ENCODE results near the gene SRSF2. TPM values are rescaled to one million over a fixed set of nuclear protein-coding genes. Genes with fewer than 3 reads are reported as not detected.
A peak's percentile ranks its signal among the peaks of the same experiment; 100 is the strongest.

Gene SRSF2
- total and polyA plus RNA-seq, 9 of the 15 experiments (the other 6 are each of a cell fraction or from before 2014, with no cell fraction given): 161 to 583 (median 393) TPM

DNA sequence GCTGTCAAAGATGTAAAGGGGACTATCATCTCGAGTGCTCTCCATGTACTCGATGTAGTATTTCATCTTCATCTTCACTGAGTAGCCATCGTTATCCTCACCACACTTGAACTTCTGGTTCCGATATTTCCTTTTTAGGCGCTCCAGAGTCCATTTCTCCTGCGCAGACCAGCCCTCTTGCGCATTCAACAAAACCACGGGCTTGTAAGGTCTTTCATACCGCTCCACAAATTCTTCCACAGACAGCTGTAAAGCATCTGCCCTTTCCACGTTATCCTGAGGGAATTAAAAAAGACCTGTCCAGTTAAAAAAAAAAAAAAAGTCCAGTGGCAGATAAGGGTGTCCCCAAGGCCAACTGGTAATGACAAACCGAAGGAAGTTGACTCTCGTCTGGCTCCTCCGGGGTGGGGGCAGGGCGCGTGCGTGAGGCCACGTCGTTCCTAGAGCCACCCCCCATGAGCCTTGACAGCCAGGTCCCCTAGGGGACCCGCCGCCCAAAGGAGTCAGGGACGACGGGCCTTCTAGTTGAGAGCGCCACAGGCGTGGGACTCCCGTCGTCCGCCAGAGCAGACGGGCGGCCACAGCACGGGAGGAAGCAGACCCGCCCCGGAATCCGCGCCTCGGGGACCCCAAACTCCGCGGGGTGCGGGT, 11.4 kb downstream of the SRSF2 start (continued):
- 0 out of 2 replicates have a peak, but pooled peaks have one; percentile 42 for TF ChIP-seq ZNF263 (CRISPR knock-in tag; IDR thresholded peaks at IDR 0.05; ENCODE audit: borderline replicate concordance)
- peak; percentile 43 for TF ChIP-seq CHD2 (IDR thresholded peaks at IDR 0.05; ENCODE audit: low read depth, low read length)
- 0 out of 2 replicates have a peak, but pooled peaks have one; percentile 17 for TF ChIP-seq HIVEP1 (CRISPR knock-in tag; IDR thresholded peaks at IDR 0.05)
- TF ChIP-seq ZBED1 (IDR thresholded peaks at IDR 0.05): 0 out of 2 replicates have a peak, but pooled peaks have one; percentile 12
- TF ChIP-seq NR3C1 (CRISPR knock-in tag; IDR thresholded peaks at IDR 0.05): no peak
- peak; percentile 7; the same call in 1 of the 2 replicates for TF ChIP-seq ARID1B (IDR thresholded peaks at IDR 0.05)
- TF ChIP-seq, protein P1, sequence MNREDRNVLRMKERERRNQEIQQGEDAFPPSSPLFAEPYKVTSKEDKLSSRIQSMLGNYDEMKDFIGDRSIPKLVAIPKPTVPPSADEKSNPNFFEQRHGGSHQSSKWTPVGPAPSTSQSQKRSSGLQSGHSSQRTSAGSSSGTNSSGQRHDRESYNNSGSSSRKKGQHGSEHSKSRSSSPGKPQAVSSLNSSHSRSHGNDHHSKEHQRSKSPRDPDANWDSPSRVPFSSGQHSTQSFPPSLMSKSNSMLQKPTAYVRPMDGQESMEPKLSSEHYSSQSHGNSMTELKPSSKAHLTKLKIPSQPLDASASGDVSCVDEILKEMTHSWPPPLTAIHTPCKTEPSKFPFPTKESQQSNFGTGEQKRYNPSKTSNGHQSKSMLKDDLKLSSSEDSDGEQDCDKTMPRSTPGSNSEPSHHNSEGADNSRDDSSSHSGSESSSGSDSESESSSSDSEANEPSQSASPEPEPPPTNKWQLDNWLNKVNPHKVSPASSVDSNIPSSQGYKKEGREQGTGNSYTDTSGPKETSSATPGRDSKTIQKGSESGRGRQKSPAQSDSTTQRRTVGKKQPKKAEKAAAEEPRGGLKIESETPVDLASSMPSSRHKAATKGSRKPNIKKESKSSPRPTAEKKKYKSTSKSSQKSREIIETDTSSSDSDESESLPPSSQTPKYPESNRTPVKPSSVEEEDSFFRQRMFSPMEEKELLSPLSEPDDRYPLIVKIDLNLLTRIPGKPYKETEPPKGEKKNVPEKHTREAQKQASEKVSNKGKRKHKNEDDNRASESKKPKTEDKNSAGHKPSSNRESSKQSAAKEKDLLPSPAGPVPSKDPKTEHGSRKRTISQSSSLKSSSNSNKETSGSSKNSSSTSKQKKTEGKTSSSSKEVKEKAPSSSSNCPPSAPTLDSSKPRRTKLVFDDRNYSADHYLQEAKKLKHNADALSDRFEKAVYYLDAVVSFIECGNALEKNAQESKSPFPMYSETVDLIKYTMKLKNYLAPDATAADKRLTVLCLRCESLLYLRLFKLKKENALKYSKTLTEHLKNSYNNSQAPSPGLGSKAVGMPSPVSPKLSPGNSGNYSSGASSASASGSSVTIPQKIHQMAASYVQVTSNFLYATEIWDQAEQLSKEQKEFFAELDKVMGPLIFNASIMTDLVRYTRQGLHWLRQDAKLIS (CRISPR knock-in tag; IDR thresholded peaks at IDR 0.05): 0 out of 2 replicates have a peak, but pooled peaks have one; percentile 53
- peak; percentile 24 for TF ChIP-seq TAF1 (IDR thresholded peaks at IDR 0.05; ENCODE audit: control insufficient read depth, extremely low read depth, insufficient read depth, low read length, severe bottlenecking)
- TF ChIP-seq TSC22D4 (tag; IDR thresholded peaks at IDR 0.05): no peak
- TF ChIP-seq, protein P2, sequence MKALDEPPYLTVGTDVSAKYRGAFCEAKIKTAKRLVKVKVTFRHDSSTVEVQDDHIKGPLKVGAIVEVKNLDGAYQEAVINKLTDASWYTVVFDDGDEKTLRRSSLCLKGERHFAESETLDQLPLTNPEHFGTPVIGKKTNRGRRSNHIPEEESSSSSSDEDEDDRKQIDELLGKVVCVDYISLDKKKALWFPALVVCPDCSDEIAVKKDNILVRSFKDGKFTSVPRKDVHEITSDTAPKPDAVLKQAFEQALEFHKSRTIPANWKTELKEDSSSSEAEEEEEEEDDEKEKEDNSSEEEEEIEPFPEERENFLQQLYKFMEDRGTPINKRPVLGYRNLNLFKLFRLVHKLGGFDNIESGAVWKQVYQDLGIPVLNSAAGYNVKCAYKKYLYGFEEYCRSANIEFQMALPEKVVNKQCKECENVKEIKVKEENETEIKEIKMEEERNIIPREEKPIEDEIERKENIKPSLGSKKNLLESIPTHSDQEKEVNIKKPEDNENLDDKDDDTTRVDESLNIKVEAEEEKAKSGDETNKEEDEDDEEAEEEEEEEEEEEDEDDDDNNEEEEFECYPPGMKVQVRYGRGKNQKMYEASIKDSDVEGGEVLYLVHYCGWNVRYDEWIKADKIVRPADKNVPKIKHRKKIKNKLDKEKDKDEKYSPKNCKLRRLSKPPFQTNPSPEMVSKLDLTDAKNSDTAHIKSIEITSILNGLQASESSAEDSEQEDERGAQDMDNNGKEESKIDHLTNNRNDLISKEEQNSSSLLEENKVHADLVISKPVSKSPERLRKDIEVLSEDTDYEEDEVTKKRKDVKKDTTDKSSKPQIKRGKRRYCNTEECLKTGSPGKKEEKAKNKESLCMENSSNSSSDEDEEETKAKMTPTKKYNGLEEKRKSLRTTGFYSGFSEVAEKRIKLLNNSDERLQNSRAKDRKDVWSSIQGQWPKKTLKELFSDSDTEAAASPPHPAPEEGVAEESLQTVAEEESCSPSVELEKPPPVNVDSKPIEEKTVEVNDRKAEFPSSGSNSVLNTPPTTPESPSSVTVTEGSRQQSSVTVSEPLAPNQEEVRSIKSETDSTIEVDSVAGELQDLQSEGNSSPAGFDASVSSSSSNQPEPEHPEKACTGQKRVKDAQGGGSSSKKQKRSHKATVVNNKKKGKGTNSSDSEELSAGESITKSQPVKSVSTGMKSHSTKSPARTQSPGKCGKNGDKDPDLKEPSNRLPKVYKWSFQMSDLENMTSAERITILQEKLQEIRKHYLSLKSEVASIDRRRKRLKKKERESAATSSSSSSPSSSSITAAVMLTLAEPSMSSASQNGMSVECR (CRISPR knock-in tag; IDR thresholded peaks at IDR 0.05): peak; percentile 81; the same call in 1 of the 2 replicates
- TF ChIP-seq, protein P3, sequence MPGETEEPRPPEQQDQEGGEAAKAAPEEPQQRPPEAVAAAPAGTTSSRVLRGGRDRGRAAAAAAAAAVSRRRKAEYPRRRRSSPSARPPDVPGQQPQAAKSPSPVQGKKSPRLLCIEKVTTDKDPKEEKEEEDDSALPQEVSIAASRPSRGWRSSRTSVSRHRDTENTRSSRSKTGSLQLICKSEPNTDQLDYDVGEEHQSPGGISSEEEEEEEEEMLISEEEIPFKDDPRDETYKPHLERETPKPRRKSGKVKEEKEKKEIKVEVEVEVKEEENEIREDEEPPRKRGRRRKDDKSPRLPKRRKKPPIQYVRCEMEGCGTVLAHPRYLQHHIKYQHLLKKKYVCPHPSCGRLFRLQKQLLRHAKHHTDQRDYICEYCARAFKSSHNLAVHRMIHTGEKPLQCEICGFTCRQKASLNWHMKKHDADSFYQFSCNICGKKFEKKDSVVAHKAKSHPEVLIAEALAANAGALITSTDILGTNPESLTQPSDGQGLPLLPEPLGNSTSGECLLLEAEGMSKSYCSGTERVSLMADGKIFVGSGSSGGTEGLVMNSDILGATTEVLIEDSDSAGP (CRISPR knock-in tag; IDR thresholded peaks at IDR 0.05): no peak
- peak; percentile 87 to 89 for TF ChIP-seq NRF1 (conservative IDR thresholded peaks at IDR 0.05 in 1 of 2, IDR thresholded peaks at IDR 0.05 in 1 of 2)
- TF ChIP-seq, protein P4, sequence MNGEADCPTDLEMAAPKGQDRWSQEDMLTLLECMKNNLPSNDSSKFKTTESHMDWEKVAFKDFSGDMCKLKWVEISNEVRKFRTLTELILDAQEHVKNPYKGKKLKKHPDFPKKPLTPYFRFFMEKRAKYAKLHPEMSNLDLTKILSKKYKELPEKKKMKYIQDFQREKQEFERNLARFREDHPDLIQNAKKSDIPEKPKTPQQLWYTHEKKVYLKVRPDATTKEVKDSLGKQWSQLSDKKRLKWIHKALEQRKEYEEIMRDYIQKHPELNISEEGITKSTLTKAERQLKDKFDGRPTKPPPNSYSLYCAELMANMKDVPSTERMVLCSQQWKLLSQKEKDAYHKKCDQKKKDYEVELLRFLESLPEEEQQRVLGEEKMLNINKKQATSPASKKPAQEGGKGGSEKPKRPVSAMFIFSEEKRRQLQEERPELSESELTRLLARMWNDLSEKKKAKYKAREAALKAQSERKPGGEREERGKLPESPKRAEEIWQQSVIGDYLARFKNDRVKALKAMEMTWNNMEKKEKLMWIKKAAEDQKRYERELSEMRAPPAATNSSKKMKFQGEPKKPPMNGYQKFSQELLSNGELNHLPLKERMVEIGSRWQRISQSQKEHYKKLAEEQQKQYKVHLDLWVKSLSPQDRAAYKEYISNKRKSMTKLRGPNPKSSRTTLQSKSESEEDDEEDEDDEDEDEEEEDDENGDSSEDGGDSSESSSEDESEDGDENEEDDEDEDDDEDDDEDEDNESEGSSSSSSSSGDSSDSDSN (IDR thresholded peaks at IDR 0.05; ENCODE audit: borderline replicate concordance in 1 of 2, low read depth in 2 of 2, low read length in 2 of 2): no peak
- TF ChIP-seq FIP1L1 (IDR thresholded peaks at IDR 0.05; ENCODE audit: low read depth, low read length, poor library complexity, severe bottlenecking): peak; percentile 65

All from K562 (cell line).